HCT116 (cell line): ENCODE results near the gene PICK1.

Experiments used
- CBX3 ChIP-seq: IDR thresholded peaks from 2 replicates; pipeline ENCODE4 v1.6.1; 2012; ENCODE audit warnings: low read depth
- CEBPB ChIP-seq: IDR thresholded peaks from 2 replicates; pipeline ENCODE4 v1.6.1; 2012; ENCODE audit warnings: low read depth
- EZH2 ChIP-seq: fragments of 200-600 bp; sonication (generic); IDR thresholded peaks from 2 replicates; pipeline ENCODE4 v1.6.1; 2017; ENCODE audit warnings: antibody characterized with exemption, mixed run types
- EZH2phosphoT487 ChIP-seq: fragments of 200-600 bp; IDR thresholded peaks from 2 replicates; pipeline ENCODE4 v1.6.1; 2018; ENCODE audit warnings: antibody characterized with exemption, borderline replicate concordance
- FOSL1 ChIP-seq: IDR thresholded peaks from 2 replicates; pipeline ENCODE4 v1.6.1; 2012; ENCODE audit warnings: low read depth
- JUND ChIP-seq: IDR thresholded peaks from 2 replicates; pipeline ENCODE4 v1.6.1; 2012
- POLR2A ChIP-seq: IDR thresholded peaks from 2 replicates; pipeline ENCODE4 v1.7.0; 2011; ENCODE audit warnings: borderline replicate concordance; ENCODE audit not compliant: insufficient read depth, insufficient read length; ENCODE audit errors: extremely low read depth
- POLR2AphosphoS5 ChIP-seq: IDR thresholded peaks from 2 replicates; pipeline ENCODE4 v1.6.1; 2011; ENCODE audit warnings: mild to moderate bottlenecking, low read depth, low read length, moderate library complexity
- ZFX ChIP-seq: fragments of 450-650 bp; IDR thresholded peaks from 2 replicates; pipeline ENCODE4 v1.6.1; 2017
- TF ChIP-seq, protein P1 (sequence below), 3 experiments: fragments of 200-600 bp in 1 of 3; sonication (generic) in 1 of 3; IDR thresholded peaks in 2 of 3; conservative IDR thresholded peaks in 1 of 3; 2 replicates each; pipeline ENCODE4 v1.5.1; 2012 to 2017; ENCODE audit warnings: low read depth in 2 of 3, low read length in 2 of 3, antibody characterized with exemption in 1 of 3, borderline replicate concordance in 1 of 3, control low read depth in 1 of 3, mild to moderate bottlenecking in 1 of 3, mixed read lengths in 1 of 3, mixed run types in 1 of 3, moderate library complexity in 1 of 3; ENCODE audit not compliant: insufficient read depth in 1 of 3
- TF ChIP-seq, protein P2 (sequence below): IDR thresholded peaks from 2 replicates; pipeline ENCODE4 v1.6.1; 2012; ENCODE audit warnings: low read depth
- TF ChIP-seq, protein P3 (sequence below): IDR thresholded peaks from 2 replicates; pipeline ENCODE4 v1.6.1; 2012

DNA sequence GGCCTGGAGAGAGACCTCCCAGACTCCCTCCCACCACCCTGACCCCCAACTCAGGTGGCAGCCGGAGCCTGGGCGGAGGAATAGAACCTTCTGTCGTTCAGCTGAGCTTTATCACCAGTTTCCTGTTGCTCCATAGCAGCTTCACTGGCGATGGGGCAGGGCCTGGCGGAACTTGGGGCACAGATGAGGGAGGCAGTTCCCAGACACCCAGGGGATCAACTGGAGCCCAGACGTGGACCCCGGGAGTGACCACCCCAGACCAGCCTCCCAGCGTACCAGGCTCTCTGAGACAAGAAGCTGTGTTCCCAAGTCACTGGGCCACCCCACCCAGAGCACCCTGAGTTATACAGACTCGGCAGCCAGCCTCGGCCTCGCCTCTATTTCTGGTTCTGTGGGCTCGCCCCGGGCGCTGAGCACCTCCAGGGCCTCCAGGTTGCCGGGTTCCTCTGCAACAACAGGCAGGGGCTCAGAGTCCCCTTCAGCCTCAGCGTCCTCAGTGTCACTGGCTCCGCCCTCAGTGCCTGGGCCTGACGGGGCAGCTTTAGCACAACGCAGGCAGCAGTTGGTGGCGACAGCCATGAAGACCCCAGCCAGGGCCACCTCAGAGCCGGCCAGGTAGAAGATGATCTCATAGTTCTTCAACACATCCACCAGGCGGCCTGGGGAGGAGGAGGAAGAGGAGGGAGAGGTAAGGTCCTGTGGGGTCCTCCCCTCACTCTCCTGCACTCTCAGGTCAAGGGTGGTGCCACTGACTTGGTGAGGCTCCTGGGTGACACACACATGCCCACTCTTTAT lies 21.0 kb downstream of the PICK1 start:
- TF ChIP-seq EZH2 (no peak), POLR2A (no peak), FOSL1 (no peak), ZFX (no peak), JUND (no peak), EZH2phosphoT487 (no peak), POLR2AphosphoS5 (no peak), CEBPB (no peak), CBX3 (no peak)
- TF ChIP-seq, protein P1, sequence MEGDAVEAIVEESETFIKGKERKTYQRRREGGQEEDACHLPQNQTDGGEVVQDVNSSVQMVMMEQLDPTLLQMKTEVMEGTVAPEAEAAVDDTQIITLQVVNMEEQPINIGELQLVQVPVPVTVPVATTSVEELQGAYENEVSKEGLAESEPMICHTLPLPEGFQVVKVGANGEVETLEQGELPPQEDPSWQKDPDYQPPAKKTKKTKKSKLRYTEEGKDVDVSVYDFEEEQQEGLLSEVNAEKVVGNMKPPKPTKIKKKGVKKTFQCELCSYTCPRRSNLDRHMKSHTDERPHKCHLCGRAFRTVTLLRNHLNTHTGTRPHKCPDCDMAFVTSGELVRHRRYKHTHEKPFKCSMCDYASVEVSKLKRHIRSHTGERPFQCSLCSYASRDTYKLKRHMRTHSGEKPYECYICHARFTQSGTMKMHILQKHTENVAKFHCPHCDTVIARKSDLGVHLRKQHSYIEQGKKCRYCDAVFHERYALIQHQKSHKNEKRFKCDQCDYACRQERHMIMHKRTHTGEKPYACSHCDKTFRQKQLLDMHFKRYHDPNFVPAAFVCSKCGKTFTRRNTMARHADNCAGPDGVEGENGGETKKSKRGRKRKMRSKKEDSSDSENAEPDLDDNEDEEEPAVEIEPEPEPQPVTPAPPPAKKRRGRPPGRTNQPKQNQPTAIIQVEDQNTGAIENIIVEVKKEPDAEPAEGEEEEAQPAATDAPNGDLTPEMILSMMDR (IDR thresholded peaks at IDR 0.05 in 2 of 3, conservative IDR thresholded peaks at IDR 0.05 in 1 of 3; ENCODE audit: borderline replicate concordance in 1 of 3, insufficient read depth in 1 of 3, low read depth in 2 of 3, low read length in 2 of 3), result no peak
- TF ChIP-seq, protein P2, sequence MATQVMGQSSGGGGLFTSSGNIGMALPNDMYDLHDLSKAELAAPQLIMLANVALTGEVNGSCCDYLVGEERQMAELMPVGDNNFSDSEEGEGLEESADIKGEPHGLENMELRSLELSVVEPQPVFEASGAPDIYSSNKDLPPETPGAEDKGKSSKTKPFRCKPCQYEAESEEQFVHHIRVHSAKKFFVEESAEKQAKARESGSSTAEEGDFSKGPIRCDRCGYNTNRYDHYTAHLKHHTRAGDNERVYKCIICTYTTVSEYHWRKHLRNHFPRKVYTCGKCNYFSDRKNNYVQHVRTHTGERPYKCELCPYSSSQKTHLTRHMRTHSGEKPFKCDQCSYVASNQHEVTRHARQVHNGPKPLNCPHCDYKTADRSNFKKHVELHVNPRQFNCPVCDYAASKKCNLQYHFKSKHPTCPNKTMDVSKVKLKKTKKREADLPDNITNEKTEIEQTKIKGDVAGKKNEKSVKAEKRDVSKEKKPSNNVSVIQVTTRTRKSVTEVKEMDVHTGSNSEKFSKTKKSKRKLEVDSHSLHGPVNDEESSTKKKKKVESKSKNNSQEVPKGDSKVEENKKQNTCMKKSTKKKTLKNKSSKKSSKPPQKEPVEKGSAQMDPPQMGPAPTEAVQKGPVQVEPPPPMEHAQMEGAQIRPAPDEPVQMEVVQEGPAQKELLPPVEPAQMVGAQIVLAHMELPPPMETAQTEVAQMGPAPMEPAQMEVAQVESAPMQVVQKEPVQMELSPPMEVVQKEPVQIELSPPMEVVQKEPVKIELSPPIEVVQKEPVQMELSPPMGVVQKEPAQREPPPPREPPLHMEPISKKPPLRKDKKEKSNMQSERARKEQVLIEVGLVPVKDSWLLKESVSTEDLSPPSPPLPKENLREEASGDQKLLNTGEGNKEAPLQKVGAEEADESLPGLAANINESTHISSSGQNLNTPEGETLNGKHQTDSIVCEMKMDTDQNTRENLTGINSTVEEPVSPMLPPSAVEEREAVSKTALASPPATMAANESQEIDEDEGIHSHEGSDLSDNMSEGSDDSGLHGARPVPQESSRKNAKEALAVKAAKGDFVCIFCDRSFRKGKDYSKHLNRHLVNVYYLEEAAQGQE, result no peak
- TF ChIP-seq, protein P3, sequence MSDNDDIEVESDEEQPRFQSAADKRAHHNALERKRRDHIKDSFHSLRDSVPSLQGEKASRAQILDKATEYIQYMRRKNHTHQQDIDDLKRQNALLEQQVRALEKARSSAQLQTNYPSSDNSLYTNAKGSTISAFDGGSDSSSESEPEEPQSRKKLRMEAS, result no peak
